IPS-20b (cell line): ENCODE results near the gene ERCC6.

Experiments used
- H3K27ac ChIP-seq: one replicate; pipeline ENCODE4 v1.5.1; 2013; ENCODE audit warnings: low read length
- H3K27me3 ChIP-seq: 2 replicates; pipeline ENCODE4 v1.6.1; 2013; ENCODE audit warnings: mild to moderate bottlenecking, low read length, inconsistent platforms; ENCODE audit not compliant: insufficient read depth
- H3K36me3 ChIP-seq: 2 replicates; pipeline ENCODE4 v1.6.1; 2013; ENCODE audit warnings: low read depth, mild to moderate bottlenecking, inconsistent platforms, low read length, moderate library complexity; ENCODE audit not compliant: insufficient read depth
- H3K4me1 ChIP-seq: 2 replicates; pipeline ENCODE4 v1.6.1; 2013; ENCODE audit warnings: mild to moderate bottlenecking, control low read depth, inconsistent platforms, low read length, moderate library complexity; ENCODE audit not compliant: insufficient read depth
- H3K4me3 ChIP-seq: 2 replicates; pipeline ENCODE4 v1.5.1; 2013; ENCODE audit warnings: mild to moderate bottlenecking, low read length, inconsistent platforms
- H3K9ac ChIP-seq: 2 replicates; pipeline ENCODE4 v1.6.1; 2013; ENCODE audit warnings: low read depth, mild to moderate bottlenecking, inconsistent platforms, low read length, moderate library complexity
- H3K9me3 ChIP-seq: 2 replicates; pipeline ENCODE4 v1.6.1; 2013; ENCODE audit warnings: mild to moderate bottlenecking, low read depth, low read length, inconsistent platforms; ENCODE audit not compliant: insufficient read depth

The ERCC6 gene

DNA sequence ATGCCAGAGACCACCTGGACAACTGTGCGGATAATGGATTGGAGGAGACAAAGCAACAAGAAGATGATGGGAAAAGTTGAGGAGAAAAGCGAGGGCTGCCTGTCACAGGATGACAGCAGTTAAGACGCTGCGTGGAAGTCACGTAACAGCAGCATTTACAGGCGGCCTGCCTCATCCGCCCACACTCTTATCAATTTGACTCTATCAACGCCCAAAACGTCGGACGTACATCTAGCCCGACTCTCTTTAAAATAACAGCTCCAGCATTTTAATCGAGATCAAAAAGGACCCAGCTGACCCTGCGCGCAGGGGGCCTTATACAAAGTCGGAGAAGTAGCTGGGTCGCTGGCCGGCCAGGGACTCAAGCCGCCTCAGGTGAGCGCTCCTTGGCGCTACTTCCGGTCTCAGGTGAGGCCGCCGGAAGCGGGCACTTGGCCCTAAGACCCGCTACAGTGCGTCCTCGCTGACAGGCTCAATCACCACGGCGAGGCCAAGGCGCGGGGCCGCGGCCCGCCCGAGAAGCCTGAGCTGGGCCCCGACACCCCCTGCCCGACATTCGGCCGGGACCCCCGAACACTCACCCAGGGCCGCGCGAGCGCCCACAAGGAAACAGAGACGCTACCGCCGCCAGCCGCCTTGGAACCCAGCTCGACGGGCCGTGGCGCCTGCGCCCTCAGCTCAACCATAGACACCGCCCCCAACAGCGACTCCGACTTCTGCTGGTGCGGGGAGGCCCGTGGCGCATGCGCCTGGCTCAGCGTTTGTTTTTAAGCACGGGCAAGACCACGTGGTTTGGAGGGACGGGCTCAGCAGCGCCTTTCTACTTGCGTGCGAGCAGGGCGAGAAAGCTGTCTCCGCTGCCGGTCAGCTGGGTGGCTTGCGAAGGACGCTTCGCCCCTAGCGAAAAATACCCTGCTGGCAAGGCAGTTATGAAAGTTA, at the start of gene ERCC6:
Gene ERCC6, minus strand, starts transcription at position 741 of the 939 bp plus-strand sequence.
- no peak within 1 kb of the TSS for H3K27ac ChIP-seq
- H3K27me3 ChIP-seq, result peaks cover 27% of the 10 kb centered on the region
- H3K4me1 ChIP-seq, result peaks cover 5% of the 10 kb centered on the region
- no peaks in the 10 kb centered on the region for H3K9me3 ChIP-seq
- H3K9ac ChIP-seq, result peak within 1 kb of the TSS; percentile 58; the same call in 1 of the 2 replicates
- H3K36me3 ChIP-seq, result no peaks in the 10 kb centered on the region
- peak within 1 kb of the TSS; percentile 72 for H3K4me3 ChIP-seq

DNA sequence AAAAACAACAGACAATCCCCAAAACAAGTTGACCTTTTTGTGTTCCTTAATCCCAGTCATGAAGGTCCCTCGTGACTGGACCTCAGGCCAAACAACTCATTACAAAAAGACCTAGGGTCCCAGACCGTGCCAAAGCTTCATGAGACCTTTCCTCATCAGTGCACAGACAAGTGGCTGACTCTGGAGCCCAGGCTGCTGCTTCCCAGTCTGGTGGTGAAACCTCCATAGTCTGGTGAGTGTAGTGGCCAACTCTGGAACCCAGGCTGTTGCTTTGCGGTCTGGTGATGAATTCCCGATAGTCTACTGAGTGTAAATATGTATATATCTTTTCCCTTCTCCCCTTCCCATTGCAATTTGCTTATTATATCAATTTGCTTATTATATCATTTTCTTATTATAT, 49.1 kb upstream of the ERCC6 start:
- H3K4me1 ChIP-seq, result no peaks in the 10 kb centered on the region
- H3K9ac ChIP-seq, result no peak overlapping the region
- H3K9me3 ChIP-seq, result no peaks in the 10 kb centered on the region
- no peak overlapping the region for H3K4me3 ChIP-seq
- no peak overlapping the region for H3K27ac ChIP-seq
- H3K27me3 ChIP-seq, result no peaks in the 10 kb centered on the region
- H3K36me3 ChIP-seq, result no peaks in the 10 kb centered on the region

DNA sequence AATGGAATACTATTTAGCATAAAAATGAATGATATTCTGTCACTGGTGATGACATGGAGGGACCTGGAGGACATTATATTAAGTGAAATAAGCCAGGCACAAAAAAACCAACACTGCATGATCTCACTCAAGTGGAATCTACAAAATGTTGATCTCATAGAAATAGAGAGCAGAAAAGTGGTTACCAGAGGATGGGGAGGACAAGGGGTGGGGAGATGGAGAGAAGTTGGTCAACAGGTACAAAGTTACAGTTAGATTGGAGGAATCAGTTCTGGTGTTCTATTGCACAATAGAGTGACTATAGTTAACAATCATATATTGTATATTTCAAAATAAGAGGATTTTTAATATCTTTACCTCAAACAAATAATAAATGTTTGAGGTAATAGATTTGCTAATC, 46.5 kb upstream of the ERCC6 start:
- Histone ChIP-seq H3K4me1 (no peaks in the 10 kb centered on the region), H3K9ac (no peak overlapping the region), H3K36me3 (no peaks in the 10 kb centered on the region)

DNA sequence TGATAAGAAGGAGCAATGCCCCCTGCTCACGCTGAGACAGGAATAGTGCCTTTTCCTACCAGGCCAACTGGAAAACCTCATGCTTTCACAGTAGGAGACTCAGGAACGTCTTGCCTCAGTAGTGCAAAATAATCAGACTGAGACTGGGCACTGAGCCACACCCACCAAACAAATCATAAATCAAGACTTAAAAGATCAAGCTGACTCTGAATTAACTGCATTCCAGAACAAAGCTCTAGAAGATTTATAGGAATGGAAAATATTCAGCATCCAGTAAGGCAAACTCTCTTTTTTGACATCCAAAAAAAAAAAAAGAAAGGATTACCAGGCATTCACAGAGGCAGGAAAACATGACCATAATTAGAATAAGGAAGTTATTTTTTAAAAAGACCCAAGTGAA, 40.7 kb upstream of the ERCC6 start:
- Histone ChIP-seq H3K4me1 (no peaks in the 10 kb centered on the region), H3K9me3 (no peaks in the 10 kb centered on the region), H3K36me3 (no peaks in the 10 kb centered on the region), H3K27ac (no peak overlapping the region), H3K27me3 (no peaks in the 10 kb centered on the region), H3K4me3 (no peak overlapping the region), H3K9ac (no peak overlapping the region)

More for the DNA sequence above, 46.5 kb upstream of the ERCC6 start:
- Histone ChIP-seq H3K4me3 (no peak overlapping the region), H3K9me3 (no peaks in the 10 kb centered on the region), H3K27me3 (no peaks in the 10 kb centered on the region), H3K27ac (no peak overlapping the region)

DNA sequence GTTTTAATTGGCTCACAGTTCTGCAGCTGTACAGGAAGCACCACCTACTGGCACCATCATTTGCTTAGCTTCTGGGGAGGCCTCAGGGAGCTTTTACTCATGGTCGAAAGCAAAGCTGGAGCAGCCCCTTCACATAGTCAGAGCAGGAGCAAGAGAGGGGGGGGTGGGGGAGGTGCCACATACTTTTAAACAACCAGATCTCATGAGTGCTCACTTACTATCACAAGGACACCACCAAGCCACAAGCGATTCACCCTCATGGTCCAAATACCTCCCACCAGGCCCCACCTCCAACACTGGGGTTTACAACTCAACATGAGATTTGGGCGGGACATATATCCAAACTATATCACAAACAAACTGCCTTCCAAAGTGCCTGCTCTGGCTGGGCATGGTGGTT, 39.5 kb upstream of the ERCC6 start:
- H3K9me3 ChIP-seq, result no peaks in the 10 kb centered on the region
- H3K36me3 ChIP-seq, result no peaks in the 10 kb centered on the region
- no peaks in the 10 kb centered on the region for H3K27me3 ChIP-seq
- H3K9ac ChIP-seq, result no peak overlapping the region
- no peak overlapping the region for H3K27ac ChIP-seq
- no peak overlapping the region for H3K4me3 ChIP-seq
- no peaks in the 10 kb centered on the region for H3K4me1 ChIP-seq

DNA sequence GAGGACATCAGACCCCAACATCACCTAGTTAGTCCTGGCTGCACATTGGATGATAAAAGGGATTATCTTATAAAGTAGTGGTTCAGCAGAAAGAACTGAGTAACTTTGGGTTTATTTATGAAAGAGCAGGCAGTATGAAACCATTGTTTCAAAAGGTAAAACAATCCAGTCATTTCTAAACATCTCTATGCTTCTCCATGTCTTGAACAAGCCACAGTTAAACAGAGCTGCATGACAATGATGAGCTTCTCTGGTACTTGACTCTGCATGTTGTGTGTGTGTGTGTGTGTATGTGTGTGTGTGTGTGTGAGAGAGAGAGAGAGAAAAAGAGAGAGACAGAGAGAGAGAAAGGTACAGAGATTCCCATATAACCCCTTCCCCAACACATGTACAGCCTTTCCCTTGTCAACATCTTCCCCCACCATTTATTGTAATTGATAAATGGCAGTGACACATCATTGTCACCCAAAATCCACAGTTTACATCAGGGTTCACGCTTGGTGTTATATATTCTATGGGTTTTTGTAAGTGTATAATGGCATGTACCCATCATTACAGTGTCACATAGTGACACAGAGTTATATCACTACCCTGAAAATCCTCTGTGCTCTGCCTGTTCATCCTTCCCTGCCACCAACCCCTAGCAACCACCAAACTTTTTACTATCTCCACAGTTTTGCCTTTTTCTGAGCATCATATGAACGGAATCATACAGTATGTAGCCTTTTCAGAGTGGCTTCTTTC, 38.4 kb upstream of the ERCC6 start:
- H3K4me3 ChIP-seq, result no peak overlapping the region
- H3K27me3 ChIP-seq, result no peaks in the 10 kb centered on the region
- no peak overlapping the region for H3K9ac ChIP-seq
- no peaks in the 10 kb centered on the region for H3K4me1 ChIP-seq
- H3K27ac ChIP-seq, result no peak overlapping the region
- no peaks in the 10 kb centered on the region for H3K9me3 ChIP-seq
- H3K36me3 ChIP-seq, result no peaks in the 10 kb centered on the region

DNA sequence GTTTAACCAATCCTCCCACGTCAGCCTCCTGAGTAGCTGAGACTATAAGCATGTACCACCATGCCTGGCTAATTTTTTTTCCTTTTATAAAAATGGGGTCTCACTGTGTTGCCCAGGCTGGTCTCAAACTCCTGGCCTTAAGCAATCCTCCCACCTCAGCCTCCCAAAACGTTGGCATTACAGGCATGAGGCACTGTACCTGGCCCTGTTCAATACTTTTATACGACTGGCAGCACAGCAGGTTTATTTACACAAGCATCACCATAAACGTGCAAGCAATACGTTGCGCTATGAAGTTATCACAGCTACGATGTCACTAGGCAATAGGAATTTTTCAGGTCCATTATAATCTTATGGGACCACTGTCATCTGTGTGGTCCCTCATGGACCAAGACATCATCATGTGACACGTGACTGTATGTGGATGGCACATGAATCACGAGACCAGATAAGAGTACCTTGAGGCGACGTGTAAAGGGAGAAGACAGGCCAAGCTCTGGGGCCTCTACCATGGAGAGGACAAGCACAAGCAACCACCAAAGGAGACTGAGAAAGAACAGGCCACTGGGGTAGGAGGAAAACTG, 36.7 kb upstream of the ERCC6 start:
- Histone ChIP-seq H3K4me3 (no peak overlapping the region), H3K4me1 (no peaks in the 10 kb centered on the region), H3K36me3 (no peaks in the 10 kb centered on the region), H3K9me3 (no peaks in the 10 kb centered on the region), H3K27ac (no peak overlapping the region), H3K27me3 (no peaks in the 10 kb centered on the region), H3K9ac (no peak overlapping the region)

DNA sequence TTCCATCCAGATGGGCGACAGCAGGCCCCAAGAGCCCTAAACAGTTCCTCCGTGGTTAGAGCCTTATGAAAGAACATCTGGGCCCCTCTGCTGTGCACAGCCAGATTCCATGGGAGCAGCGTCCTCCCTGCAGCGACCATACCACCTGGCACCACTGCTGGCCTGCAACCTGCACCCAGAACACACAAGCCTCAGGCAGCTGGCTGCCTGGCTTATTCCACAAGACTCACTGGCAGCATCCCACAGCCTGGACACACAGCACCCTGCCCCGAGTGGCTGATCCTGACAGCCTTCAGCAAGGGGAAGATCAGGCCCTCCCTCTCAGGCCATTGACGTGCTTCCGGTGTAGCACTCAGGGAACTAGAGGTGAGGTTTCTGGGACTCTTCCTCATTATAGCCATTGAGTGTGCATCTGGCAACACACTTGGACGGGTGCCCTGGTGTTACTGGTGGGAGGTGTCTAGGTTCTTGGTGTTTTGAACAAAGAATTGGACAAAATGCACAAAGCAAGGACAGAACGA, 33.7 kb upstream of the ERCC6 start:
- Histone ChIP-seq H3K27ac (no peak overlapping the region), H3K4me1 (no peaks in the 10 kb centered on the region), H3K36me3 (no peaks in the 10 kb centered on the region), H3K4me3 (no peak overlapping the region), H3K9ac (no peak overlapping the region), H3K27me3 (no peaks in the 10 kb centered on the region), H3K9me3 (no peaks in the 10 kb centered on the region)

DNA sequence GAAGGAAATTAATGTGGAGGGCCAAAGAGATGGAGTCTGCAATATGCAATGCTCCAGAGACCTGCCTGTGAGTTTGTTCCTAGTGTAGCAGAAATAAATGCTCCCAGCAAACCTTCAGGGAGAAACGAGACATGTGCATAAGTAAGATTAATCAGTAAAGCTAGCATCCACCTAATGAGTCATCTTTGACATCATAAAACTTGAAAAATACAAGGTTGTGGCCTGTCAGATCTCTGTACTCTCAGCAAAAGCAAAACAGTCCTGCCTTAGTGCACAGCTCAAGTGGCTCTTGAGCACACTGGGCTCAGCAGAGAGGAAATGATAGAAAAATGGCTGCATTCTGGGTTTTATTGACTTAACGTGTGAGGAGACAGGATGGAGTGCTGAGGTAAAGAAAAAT, 32.5 kb upstream of the ERCC6 start:
- Histone ChIP-seq H3K36me3 (no peaks in the 10 kb centered on the region), H3K27me3 (no peaks in the 10 kb centered on the region), H3K27ac (no peak overlapping the region), H3K4me1 (no peaks in the 10 kb centered on the region), H3K4me3 (no peak overlapping the region), H3K9ac (no peak overlapping the region), H3K9me3 (no peaks in the 10 kb centered on the region)

DNA sequence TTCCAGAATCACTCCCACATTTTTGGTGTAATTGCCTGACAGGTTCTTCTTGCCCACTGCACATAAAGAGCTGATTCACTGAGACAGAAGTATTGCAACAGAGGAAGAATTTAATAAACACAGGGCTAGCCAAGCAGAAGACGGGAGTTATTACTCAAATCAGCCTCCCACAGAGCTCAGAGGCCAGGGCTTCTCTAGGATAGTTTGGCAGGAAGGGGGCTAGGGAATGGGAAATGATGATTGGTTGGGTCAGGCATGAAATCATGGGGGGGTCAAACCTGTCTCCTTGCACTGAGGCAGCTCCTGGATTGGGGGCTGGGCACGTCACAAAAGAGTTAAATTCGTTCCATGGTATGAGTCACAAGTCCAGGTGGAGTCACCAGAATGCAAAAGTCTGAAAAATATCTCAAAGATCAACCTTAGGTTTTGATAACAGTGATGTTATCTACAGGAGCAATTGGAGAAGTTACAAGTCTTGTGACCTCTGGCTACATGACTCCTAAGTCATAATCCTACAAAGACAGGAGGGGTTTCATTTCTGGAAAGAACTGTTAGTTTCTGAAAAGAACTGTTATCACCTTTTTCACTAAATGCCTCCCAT, 30.2 kb upstream of the ERCC6 start:
- H3K27ac ChIP-seq, result no peak overlapping the region
- no peaks in the 10 kb centered on the region for H3K4me1 ChIP-seq

DNA sequence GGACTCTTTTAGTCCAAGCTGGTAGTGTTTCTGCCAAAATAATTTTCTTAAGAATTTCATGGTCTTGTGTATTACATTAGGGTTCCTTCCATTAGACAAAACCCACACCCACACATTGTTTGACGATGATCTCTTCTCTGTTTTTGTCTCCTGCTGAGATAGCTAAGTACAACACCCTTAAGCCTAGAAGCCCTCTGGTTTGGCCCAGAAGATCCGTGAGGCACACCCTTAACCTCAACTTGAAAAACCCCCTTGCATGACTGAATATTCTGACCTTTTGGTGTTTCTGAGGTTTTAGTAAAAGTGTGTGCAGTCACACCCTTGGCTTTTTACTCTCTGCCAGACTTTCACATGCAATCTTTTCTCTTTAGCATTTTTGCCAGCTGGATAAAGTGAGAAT, 29.3 kb upstream of the ERCC6 start:
- Histone ChIP-seq H3K4me1 (no peaks in the 10 kb centered on the region), H3K4me3 (no peak overlapping the region), H3K9ac (no peak overlapping the region), H3K27me3 (no peaks in the 10 kb centered on the region), H3K9me3 (no peaks in the 10 kb centered on the region), H3K36me3 (no peaks in the 10 kb centered on the region), H3K27ac (no peak overlapping the region)

More for the DNA sequence above, 30.2 kb upstream of the ERCC6 start:
- Histone ChIP-seq H3K27me3 (no peaks in the 10 kb centered on the region), H3K9ac (no peak overlapping the region), H3K9me3 (no peaks in the 10 kb centered on the region), H3K36me3 (no peaks in the 10 kb centered on the region), H3K4me3 (no peak overlapping the region)
